ENCODE measurements around the gene SLMAP.

Gene SLMAP

GRCh38 chr3:57917601-57918000 is 161.5 kb downstream of the SLMAP start:
- H3K27me3 ChIP-seq (ENCODE audit: insufficient read depth, low read length, poor library complexity, severe bottlenecking): no peaks in the 10 kb centered on the region
- TF ChIP-seq EZH2phosphoT487 (IDR thresholded peaks at IDR 0.05; ENCODE audit: borderline replicate concordance): no peak
- no peak for TF ChIP-seq CTCF (conservative IDR thresholded peaks at IDR 0.05; ENCODE audit: low read length)
- H3K9me2 ChIP-seq (replicated peaks; ENCODE audit: low read depth, low read length): no peaks in the 10 kb centered on the region
- no peaks in the 10 kb centered on the region for H4K20me1 ChIP-seq (ENCODE audit: insufficient read depth, low read length, poor library complexity, severe bottlenecking)
- H3K79me2 ChIP-seq (ENCODE audit: insufficient read depth, low read length): no peaks in the 10 kb centered on the region
- H2AFZ ChIP-seq (ENCODE audit: low read length): no peak overlapping the region
- no peaks in the 10 kb centered on the region for H3K9me3 ChIP-seq (ENCODE audit: insufficient read depth, low read depth, low read length)
- H3K9ac ChIP-seq (ENCODE audit: low read depth, low read length, poor library complexity, severe bottlenecking): no peak overlapping the region
- no peaks in the 10 kb centered on the region for H3F3A ChIP-seq (ENCODE audit: low read depth)
- H3K4me2 ChIP-seq (ENCODE audit: low read depth, low read length, poor library complexity, severe bottlenecking): no peak overlapping the region
- H3K4me3 ChIP-seq (ENCODE audit: low read length, poor library complexity, severe bottlenecking): no peak overlapping the region
- H3K36me3 ChIP-seq (ENCODE audit: insufficient read depth, low read length): peaks cover 38% of the 10 kb centered on the region; the same call in 1 of the 2 replicates
- H3K4me1 ChIP-seq (ENCODE audit: insufficient read depth, low read length, poor library complexity, severe bottlenecking): no peaks in the 10 kb centered on the region

GRCh38 chr3:57918123-57918837 is 162.2 kb downstream of the SLMAP start:
- no peak overlapping the region for H3K4me3 ChIP-seq (ENCODE audit: low read length, poor library complexity, severe bottlenecking)
- H3K27me3 ChIP-seq (ENCODE audit: insufficient read depth, low read length, poor library complexity, severe bottlenecking): no peaks in the 10 kb centered on the region
- H3K4me2 ChIP-seq (ENCODE audit: low read depth, low read length, poor library complexity, severe bottlenecking): no peak overlapping the region
- H3K79me2 ChIP-seq (ENCODE audit: insufficient read depth, low read length): no peaks in the 10 kb centered on the region
- H3F3A ChIP-seq (ENCODE audit: low read depth): no peaks in the 10 kb centered on the region
- TF ChIP-seq CTCF (conservative IDR thresholded peaks at IDR 0.05; ENCODE audit: low read length) (no peak), EZH2phosphoT487 (IDR thresholded peaks at IDR 0.05; ENCODE audit: borderline replicate concordance) (no peak)
- H2AFZ ChIP-seq (ENCODE audit: low read length): no peak overlapping the region
- peaks cover 44% of the 10 kb centered on the region; the same call in 1 of the 2 replicates for H3K36me3 ChIP-seq (ENCODE audit: insufficient read depth, low read length)
- H4K20me1 ChIP-seq (ENCODE audit: insufficient read depth, low read length, poor library complexity, severe bottlenecking): no peaks in the 10 kb centered on the region
- H3K9me2 ChIP-seq (replicated peaks; ENCODE audit: low read depth, low read length): no peaks in the 10 kb centered on the region
- no peaks in the 10 kb centered on the region for H3K9me3 ChIP-seq (ENCODE audit: insufficient read depth, low read depth, low read length)
- no peak overlapping the region for H3K9ac ChIP-seq (ENCODE audit: low read depth, low read length, poor library complexity, severe bottlenecking)
- H3K4me1 ChIP-seq (ENCODE audit: insufficient read depth, low read length, poor library complexity, severe bottlenecking): no peaks in the 10 kb centered on the region

GRCh38 chr3:57919987-57920386 is 163.9 kb downstream of the SLMAP start:
- H3F3A ChIP-seq (ENCODE audit: low read depth): no peaks in the 10 kb centered on the region
- no peaks in the 10 kb centered on the region for H3K27me3 ChIP-seq (ENCODE audit: insufficient read depth, low read length, poor library complexity, severe bottlenecking)
- H3K9me3 ChIP-seq (ENCODE audit: insufficient read depth, low read depth, low read length): no peaks in the 10 kb centered on the region
- no peaks in the 10 kb centered on the region for H3K9me2 ChIP-seq (replicated peaks; ENCODE audit: low read depth, low read length)
- H3K4me2 ChIP-seq (ENCODE audit: low read depth, low read length, poor library complexity, severe bottlenecking): no peak overlapping the region
- no peak for TF ChIP-seq EZH2phosphoT487 (IDR thresholded peaks at IDR 0.05; ENCODE audit: borderline replicate concordance)
- TF ChIP-seq CTCF (conservative IDR thresholded peaks at IDR 0.05; ENCODE audit: low read length): no peak
- no peak overlapping the region for H3K9ac ChIP-seq (ENCODE audit: low read depth, low read length, poor library complexity, severe bottlenecking)
- no peaks in the 10 kb centered on the region for H4K20me1 ChIP-seq (ENCODE audit: insufficient read depth, low read length, poor library complexity, severe bottlenecking)
- no peaks in the 10 kb centered on the region for H3K4me1 ChIP-seq (ENCODE audit: insufficient read depth, low read length, poor library complexity, severe bottlenecking)
- no peak overlapping the region for H2AFZ ChIP-seq (ENCODE audit: low read length)
- H3K4me3 ChIP-seq (ENCODE audit: low read length, poor library complexity, severe bottlenecking): no peak overlapping the region
- no peaks in the 10 kb centered on the region for H3K79me2 ChIP-seq (ENCODE audit: insufficient read depth, low read length)
- peaks cover 41% of the 10 kb centered on the region; the same call in 1 of the 2 replicates for H3K36me3 ChIP-seq (ENCODE audit: insufficient read depth, low read length)
